GM21529 (cell line): ENCODE measurements around the gene NR3C2.
"Not testable (repeated sequence)": the region's sequence is repeated elsewhere in the genome, so short reads cannot be mapped to it uniquely, and the experiment has no call there.

Experiments
- ATAC-seq: cut with Tn5 transposase; IDR thresholded peaks from one replicate; pipeline ENCODE4 v1.9.1; 2021; ENCODE audit not compliant: unreplicated experiment

NR3C2 gene

DNA sequence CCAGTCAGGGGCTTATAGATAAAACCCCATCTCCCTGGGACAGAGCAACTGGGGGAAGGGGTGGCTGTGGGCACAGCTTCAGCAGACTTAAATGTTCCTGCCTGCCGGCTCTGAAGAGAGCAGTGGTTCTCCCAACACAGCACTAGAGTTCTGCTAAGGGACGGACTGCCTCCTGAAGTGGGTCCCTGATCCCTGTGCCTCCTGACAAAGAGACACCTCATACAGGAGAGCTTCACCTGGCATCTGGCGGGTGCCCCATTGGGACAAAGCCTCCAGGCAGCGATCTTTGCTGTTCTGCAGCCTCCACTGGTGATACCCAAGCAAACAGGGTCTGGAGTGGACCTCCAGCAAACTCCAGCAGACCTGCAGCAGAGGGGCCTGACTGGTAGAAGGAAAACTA lies 359.1 kb downstream of the NR3C2 start:
- ATAC-seq = not testable (repeated sequence)

GRCh38 chr4:148081745-148082144 lies 360.5 kb downstream of the NR3C2 start:
- ATAC-seq = no peak

DNA sequence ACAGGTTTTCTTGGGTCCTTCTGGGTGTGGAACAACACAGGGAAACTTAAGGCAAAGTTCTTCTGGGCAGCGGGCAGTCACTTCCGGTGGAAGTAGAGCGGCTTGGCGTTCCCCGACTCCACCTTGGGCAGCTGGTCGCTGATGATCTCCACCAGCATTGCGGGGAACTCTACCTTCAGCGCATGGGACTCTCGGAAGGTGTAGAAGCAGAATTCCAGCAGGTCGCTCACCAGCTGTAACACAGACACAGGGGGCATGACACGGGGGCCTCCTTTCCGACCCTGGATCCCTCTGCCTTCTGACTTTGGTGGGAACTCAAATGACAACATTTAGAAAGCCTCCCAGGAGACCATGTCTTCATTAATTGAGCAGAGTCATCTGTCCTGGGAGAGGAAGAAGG lies 360.9 kb downstream of the NR3C2 start:
- no peak for ATAC-seq

- no peak for ATAC-seq
Observed at GRCh38 chr4:148079961-148080360, 362.3 kb downstream of the NR3C2 start.

- ATAC-seq = no peak
Observed at GRCh38 chr4:148078061-148078460, 364.2 kb downstream of the NR3C2 start.

DNA sequence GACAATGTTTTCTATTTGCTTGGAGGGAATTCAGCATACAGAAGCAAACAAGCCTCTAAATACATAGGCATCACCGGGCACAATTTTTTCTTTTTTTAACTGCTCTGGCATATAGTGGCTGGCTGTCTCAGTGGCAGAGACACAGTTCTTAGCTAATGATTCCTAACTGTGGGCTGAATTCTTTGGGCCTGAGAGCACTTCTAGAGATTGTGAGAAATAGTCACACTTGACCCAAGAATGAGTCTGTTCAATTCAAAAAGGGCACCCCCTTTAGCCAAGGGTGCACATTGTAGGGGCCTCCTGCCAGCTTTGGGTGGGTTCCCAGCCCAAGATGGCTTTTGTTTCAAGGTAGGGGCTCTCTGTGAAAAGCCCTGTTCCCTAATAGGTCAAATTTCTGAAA lies 364.6 kb downstream of the NR3C2 start:
- ATAC-seq = no peak

DNA sequence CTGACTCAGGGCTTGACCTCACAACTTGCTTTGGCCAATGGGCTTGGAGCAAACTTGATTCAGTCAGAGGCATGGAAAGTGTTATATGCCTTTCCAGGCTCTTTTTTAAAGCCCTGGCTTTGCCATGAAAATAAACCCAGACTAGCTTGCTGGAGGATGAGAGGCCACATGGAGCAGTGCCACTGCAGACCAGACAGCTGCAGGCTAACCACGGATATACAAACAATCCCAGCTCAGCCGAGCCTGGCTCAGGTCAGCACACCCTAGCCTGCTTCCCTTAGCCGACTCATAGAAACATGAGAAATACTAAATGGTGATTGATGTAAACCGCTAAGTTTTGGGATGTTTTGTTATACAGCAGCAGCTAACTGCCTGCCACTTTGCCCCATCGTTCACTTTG lies 365.2 kb downstream of the NR3C2 start:
- ATAC-seq = no peak

DNA sequence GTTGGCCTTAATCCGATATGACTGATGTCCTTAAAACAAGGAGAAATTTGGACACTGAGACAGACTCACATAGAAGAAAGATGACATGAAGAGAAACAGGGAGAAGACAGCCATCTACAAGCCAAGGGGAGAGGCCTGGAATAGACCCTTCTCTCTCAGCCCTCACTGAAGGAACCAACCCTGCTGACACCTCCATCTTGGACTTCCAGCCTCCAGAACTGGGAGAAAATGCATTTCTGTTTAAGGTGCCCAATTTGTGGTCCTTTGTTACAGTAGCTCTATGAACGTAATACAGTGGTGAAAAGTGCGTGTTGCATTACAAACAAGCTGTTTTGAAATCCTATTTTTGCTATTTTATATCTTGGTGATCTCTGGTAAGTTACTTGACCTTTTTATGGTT lies 366.8 kb downstream of the NR3C2 start:
- no peak for ATAC-seq

GRCh38 chr4:148074462-148074861 lies 367.8 kb downstream of the NR3C2 start:
- no peak for ATAC-seq

DNA sequence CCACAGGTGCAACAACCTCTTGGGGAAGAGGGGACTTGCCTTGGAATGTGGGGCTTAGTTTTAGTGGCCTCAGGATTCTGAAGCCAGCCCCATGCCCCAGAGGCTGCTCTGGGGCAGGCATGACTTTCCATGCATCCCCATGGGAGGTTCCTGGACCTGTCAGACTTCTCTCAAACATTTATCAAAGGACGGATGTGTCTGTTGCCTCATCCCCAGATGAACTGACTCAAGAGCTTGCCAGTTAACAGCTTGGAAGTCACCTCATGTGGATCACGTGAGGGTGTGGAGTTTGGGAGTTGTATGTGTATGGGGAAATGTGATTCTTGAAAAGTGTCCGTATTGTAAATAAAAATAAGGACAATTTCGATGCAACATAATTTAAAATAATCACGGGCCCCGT lies 368.9 kb downstream of the NR3C2 start:
- no peak for ATAC-seq

GRCh38 chr4:148072789-148073188 lies 369.4 kb downstream of the NR3C2 start:
- no peak for ATAC-seq

GRCh38 chr4:148071009-148071408 lies 371.2 kb downstream of the NR3C2 start:
- ATAC-seq = no peak

GRCh38 chr4:148069895-148070178 lies 372.4 kb downstream of the NR3C2 start:
- no peak for ATAC-seq

GRCh38 chr4:148069086-148069894 lies 372.9 kb downstream of the NR3C2 start:
- ATAC-seq = no peak

DNA sequence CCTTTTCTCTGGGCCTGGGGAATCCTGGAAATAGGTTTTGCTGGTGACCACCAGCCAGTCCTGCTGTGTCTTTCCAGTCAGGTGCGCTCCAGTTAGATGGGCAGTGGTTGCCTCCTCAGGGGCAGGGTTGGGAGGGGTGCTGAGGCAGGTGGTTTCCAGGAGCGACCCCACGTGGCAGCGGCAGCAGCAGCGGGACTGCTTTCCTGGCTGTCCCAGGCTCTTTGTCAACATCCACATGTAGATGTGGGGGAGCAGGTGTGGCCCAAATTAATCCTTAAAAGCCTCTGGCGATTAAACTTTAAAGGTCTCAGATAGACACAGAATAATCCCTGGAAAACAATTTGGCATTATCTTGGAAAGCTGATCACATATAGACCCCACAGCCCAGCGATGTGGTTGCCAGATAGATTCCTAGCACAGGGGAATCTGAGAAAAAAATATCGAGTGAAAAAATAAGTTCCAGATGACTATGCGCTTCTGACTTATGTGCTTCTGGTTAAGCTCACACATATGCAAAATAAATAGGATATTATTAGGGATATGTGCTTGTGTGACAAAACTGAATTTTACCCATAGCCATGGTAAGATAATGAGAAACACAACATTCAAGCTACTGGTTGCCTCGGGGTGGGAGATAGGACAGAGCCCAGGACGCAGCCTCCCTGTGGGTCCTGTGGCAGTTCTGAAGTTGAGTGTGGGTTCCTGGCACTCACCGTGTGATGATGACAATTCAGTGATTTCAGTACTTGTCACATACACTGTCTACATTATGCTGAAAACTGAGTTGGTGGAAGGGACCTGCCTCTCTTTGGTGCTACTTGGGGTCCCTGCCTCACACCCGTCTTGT lies 373.9 kb downstream of the NR3C2 start:
- no peak for ATAC-seq

- no peak for ATAC-seq
Observed at GRCh38 chr4:148067301-148067916, 374.8 kb downstream of the NR3C2 start.

GRCh38 chr4:148065075-148065474 lies 377.1 kb downstream of the NR3C2 start:
- no peak for ATAC-seq

GRCh38 chr4:148064451-148064850 lies 377.8 kb downstream of the NR3C2 start:
- no peak for ATAC-seq

DNA sequence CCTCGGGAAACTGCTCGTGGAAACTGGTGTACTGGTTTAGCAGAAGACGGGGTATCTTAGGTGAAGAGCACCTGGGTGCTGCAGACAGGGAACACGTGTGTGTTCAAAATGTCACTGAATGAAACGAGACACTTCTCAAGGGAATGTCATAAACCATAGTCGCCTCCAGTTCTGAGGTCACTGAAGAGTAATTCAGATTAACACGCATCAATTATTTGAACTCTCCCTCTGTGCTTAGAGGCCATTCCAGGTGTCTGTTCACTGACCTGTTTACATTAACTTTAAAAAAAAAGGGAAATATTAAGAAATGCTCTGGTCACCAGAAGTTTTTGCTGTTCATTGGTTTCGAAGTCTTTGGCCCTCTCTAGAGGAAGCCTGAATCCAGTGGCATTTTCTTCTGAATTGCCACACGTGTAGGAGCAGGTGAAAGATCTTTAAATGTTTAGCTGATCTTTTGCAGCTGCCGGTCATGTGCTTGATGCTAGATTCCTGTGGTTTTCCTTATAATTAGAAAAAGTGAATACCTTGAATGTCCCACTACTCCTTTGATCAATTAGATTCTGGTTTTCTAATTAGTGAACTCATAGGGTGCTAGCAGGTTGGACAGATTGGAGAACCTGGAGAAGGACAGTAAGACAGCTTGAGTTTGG lies 379.8 kb downstream of the NR3C2 start:
- ATAC-seq = no peak

DNA sequence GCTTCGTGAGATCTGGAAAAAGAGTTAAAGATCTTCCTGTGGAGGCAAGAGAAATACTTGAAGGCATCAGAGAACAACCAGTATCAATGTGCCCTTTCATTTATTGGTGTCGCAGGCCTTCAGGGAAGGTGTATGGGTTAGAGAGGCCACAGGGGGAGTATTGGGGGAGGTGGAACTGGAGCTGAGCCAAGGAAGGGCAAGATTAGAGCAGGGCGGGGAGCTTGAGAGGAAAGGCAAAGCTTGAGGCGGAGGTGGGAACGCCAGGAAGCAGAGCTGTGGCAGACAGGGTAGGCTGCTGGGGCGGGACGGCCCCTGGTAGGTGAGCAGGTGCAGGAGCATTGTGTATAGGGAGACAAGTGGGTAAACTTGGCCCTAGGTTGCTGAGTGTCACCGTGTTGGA lies 380.4 kb downstream of the NR3C2 start:
- no peak for ATAC-seq

DNA sequence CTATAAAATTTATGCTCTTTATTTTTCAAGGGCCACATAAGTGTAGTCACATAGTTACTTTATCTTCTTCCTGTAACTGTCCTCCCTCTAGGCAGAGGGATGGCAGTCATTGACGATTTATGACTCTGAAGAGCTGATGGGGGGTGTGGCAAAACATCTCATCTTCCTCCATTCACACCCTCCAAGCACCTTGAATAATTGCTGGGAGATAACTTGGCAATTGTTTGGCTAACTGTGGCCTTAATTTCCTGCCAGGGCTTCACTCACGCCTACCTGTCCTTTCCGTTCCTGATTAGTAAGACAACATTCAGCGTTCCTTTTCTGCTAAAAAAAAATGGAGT lies 381.1 kb downstream of the NR3C2 start:
- no peak for ATAC-seq
